NCI-H748 treated with DMSO at 0.1 percent for 48 hours (cell line): ENCODE measurements around the gene COG5.
A peak's percentile ranks its signal among the peaks of the same experiment; 100 is the strongest.
"Not testable (repeated sequence)": the region's sequence is repeated elsewhere in the genome, so short reads cannot be mapped to it uniquely, and the experiment has no call there.

Experiments
- DNase-seq: peaks from one replicate; lab custom pipeline; 2025; lab: John Stamatoyannopoulos, UW

Gene COG5

GRCh38 chr7:107269790-107270189, 293.9 kb downstream of the COG5 start:
- no peak for DNase-seq

GRCh38 chr7:107268594-107268993, 295.1 kb downstream of the COG5 start:
- DNase-seq, result no peak

GRCh38 chr7:107267138-107267537, 296.6 kb downstream of the COG5 start:
- DNase-seq, result no peak

- DNase-seq, result no peak
These were observed 299.0 kb downstream of the COG5 start for GRCh38 chr7:107264723-107265122.

GRCh38 chr7:107262857-107263256, 300.9 kb downstream of the COG5 start:
- no peak for DNase-seq

GRCh38 chr7:107258737-107259136, 305.0 kb downstream of the COG5 start:
- DNase-seq, result no peak

GRCh38 chr7:107255602-107256001, 308.1 kb downstream of the COG5 start:
- no peak for DNase-seq

- DNase-seq, result no peak
These were observed 309.2 kb downstream of the COG5 start for GRCh38 chr7:107254398-107254985.

GRCh38 chr7:107253599-107253998, 310.1 kb downstream of the COG5 start:
- DNase-seq, result no peak

- DNase-seq, result no peak
These were observed 311.8 kb downstream of the COG5 start for GRCh38 chr7:107251963-107252362.

- DNase-seq, result no peak
These were observed 315.0 kb downstream of the COG5 start for GRCh38 chr7:107248551-107249316.

GRCh38 chr7:107246836-107247235, 316.9 kb downstream of the COG5 start:
- DNase-seq, result not testable (repeated sequence)

GRCh38 chr7:107244613-107245012, 319.1 kb downstream of the COG5 start:
- no peak for DNase-seq

- DNase-seq, result no peak
These were observed 321.5 kb downstream of the COG5 start for GRCh38 chr7:107242267-107242666.

GRCh38 chr7:107237451-107237850, 326.3 kb downstream of the COG5 start:
- no peak for DNase-seq

GRCh38 chr7:107236862-107237261, 326.9 kb downstream of the COG5 start:
- DNase-seq, result no peak

GRCh38 chr7:107234436-107234835, 329.3 kb downstream of the COG5 start:
- no peak for DNase-seq

GRCh38 chr7:107233981-107234380, 329.7 kb downstream of the COG5 start:
- DNase-seq, result no peak

- no peak for DNase-seq
These were observed 330.5 kb downstream of the COG5 start for GRCh38 chr7:107233174-107233573.

GRCh38 chr7:107232568-107233090, 331.1 kb downstream of the COG5 start:
- no peak for DNase-seq

GRCh38 chr7:107230334-107230733, 333.4 kb downstream of the COG5 start:
- DNase-seq, result no peak

- no peak for DNase-seq
These were observed 335.4 kb downstream of the COG5 start for GRCh38 chr7:107228291-107228690.

- peak; percentile 44 for DNase-seq
These were observed 339.1 kb downstream of the COG5 start for GRCh38 chr7:107224374-107225223.
